Left lung (tissue), 10 donors: ENCODE measurements around the gene SYNE2. TPM values are rescaled to one million over a fixed set of nuclear protein-coding genes. Genes with fewer than 3 reads are reported as not detected.
"Not testable (repeated sequence)": the region's sequence is repeated elsewhere in the genome, so short reads cannot be mapped to it uniquely, and the experiment has no call there.

Experiments
- ATAC-seq: fragments of 200-7000 bp; cut with Tn5 transposase; one replicate; pipeline ENCODE4 v1.9.1; 2020; ENCODE audit warnings: moderate library complexity
- DNase-seq, 4 donors: peaks; one replicate each; pipeline ENCODE4 v3.0.0-alpha.2; 2013 to 2020
- H3K27ac ChIP-seq, 2 donors: fragments of 200-600 bp; sonication (generic) in 1 of 2; one replicate each; pipeline versions ENCODE4 v1.5.0 to v1.8.0; 2020 to 2021
- H3K27me3 ChIP-seq, 2 donors: fragments of 200-600 bp; sonication (generic) in 1 of 2; one replicate each; pipeline versions ENCODE4 v1.5.0 to v1.8.0; 2020 to 2021
- H3K36me3 ChIP-seq, 2 donors: fragments of 200-600 bp; sonication (generic) in 1 of 2; one replicate each; pipeline versions ENCODE4 v1.5.0 to v1.8.0; 2020 to 2021
- H3K4me1 ChIP-seq, 2 donors: fragments of 200-600 bp; one replicate each; pipeline ENCODE4 v1.8.0; 2021
- H3K4me3 ChIP-seq, 2 donors: fragments of 200-600 bp; sonication (generic) in 1 of 2; one replicate each; pipeline versions ENCODE4 v1.5.0 to v1.8.0; 2020 to 2021; ENCODE audit warnings: mild to moderate bottlenecking in 1 of 2
- H3K9me3 ChIP-seq, 2 donors: fragments of 200-600 bp; sonication (generic) in 1 of 2; one replicate each; pipeline versions ENCODE4 v1.5.0 to v1.8.0; 2020 to 2021
- CTCF ChIP-seq, 2 donors: fragments of 200-600 bp; sonication (generic) in 1 of 2; IDR thresholded peaks; one replicate each; pipeline versions ENCODE4 v1.5.0 to v1.8.0; 2021; ENCODE audit warnings: antibody characterized with exemption in 2 of 2
- intact Hi-C, 2 donors: fragments of 100-400 bp; cut with DNase I; formaldehyde crosslinking; loops; one replicate each; pipeline versions ENCODE4 v1.11.2 to v1.14.2; 2022
- polyA plus RNA-seq, 6 donors: library from polyadenylated mRNA; unstranded; fragments of 120-200 nt; gene quantifications; one replicate each; pipeline ENCODE4 v1.2.1, GENCODE V29; 2013; ENCODE audit not compliant: insufficient read length in 6 of 6
- total RNA-seq, 2 donors: library from RNA; stranded (reverse); fragmentation: NEBNext Ultra II Directional; extraction: Animal tissue kit (Norgen Biotek cat#: 25700); gene quantifications; one replicate each; pipeline ENCODE4 v1.2.1, GENCODE V29; 2021
- donor health status: DM: no; HTN: yes; CAD: no.
- donor health status: DM: no; HTN: no; CAD: no.

The SYNE2 gene
- total and polyA plus RNA-seq, 8 donors: 59.6 to 109 (median 88.5) TPM

GRCh38 chr14:64174922-64175782, 322.3 kb downstream of the SYNE2 start:
- intact Hi-C loops: no loop called here
- H3K36me3 ChIP-seq: peaks cover 0 to 53% of the 10 kb centered on the region in 2 donors
- no peak overlapping the region for H3K27ac ChIP-seq
- ATAC-seq (no peak), DNase-seq (no peak)
- H3K4me3 ChIP-seq: no peak overlapping the region
- TF ChIP-seq CTCF (IDR thresholded peaks at IDR 0.05): no peak
- no peaks in the 10 kb centered on the region for H3K9me3 ChIP-seq
- no peaks in the 10 kb centered on the region for H3K4me1 ChIP-seq
- no peaks in the 10 kb centered on the region for H3K27me3 ChIP-seq

GRCh38 chr14:64176330-64176729, 323.5 kb downstream of the SYNE2 start:
- Histone ChIP-seq H3K27ac (no peak overlapping the region), H3K4me1 (no peaks in the 10 kb centered on the region), H3K27me3 (no peaks in the 10 kb centered on the region), H3K9me3 (no peaks in the 10 kb centered on the region), H3K4me3 (no peak overlapping the region), H3K36me3 (peaks cover 0 to 52% of the 10 kb centered on the region in 2 donors)
- intact Hi-C loops: no loop called here
- ATAC-seq (no peak), DNase-seq (no peak)
- TF ChIP-seq CTCF (IDR thresholded peaks at IDR 0.05): no peak

GRCh38 chr14:64178814-64179213, 326.0 kb downstream of the SYNE2 start:
- no peak for ATAC-seq
- H3K27ac ChIP-seq: no peak overlapping the region
- H3K9me3 ChIP-seq: no peaks in the 10 kb centered on the region
- H3K4me1 ChIP-seq: no peaks in the 10 kb centered on the region
- DNase-seq: no peak
- H3K27me3 ChIP-seq: no peaks in the 10 kb centered on the region
- H3K36me3 ChIP-seq: peaks cover 0 to 35% of the 10 kb centered on the region in 2 donors
- TF ChIP-seq CTCF (IDR thresholded peaks at IDR 0.05): no peak
- intact Hi-C loops: no loop called here
- H3K4me3 ChIP-seq: no peak overlapping the region

GRCh38 chr14:64182908-64183307, 330.1 kb downstream of the SYNE2 start:
- DNase-seq, H3K4me1 ChIP-seq, ATAC-seq, H3K9me3 ChIP-seq, H3K27ac ChIP-seq, H3K4me3 ChIP-seq, H3K27me3 ChIP-seq, intact Hi-C loops: not testable (repeated sequence)
- peaks cover 0 to 32% of the 10 kb centered on the region in 2 donors for H3K36me3 ChIP-seq

GRCh38 chr14:64184103-64184729, 331.4 kb downstream of the SYNE2 start:
- H3K9me3 ChIP-seq: no peaks in the 10 kb centered on the region
- intact Hi-C loops: no loop called here
- H3K27me3 ChIP-seq: no peaks in the 10 kb centered on the region
- no peak for ATAC-seq
- no peak overlapping the region for H3K27ac ChIP-seq
- no peak for TF ChIP-seq CTCF (IDR thresholded peaks at IDR 0.05)
- H3K4me1 ChIP-seq: no peaks in the 10 kb centered on the region
- no peak for DNase-seq
- no peak overlapping the region for H3K4me3 ChIP-seq
- H3K36me3 ChIP-seq: peaks cover 0 to 32% of the 10 kb centered on the region in 2 donors
